ENCODE measurements around the gene OSBP2.

GRCh38 chr22:30754971-30755758 lies 60.5 kb downstream of the OSBP2 start:
- TF ChIP-seq POLR2A (IDR thresholded peaks at IDR 0.05) (no peak), CTCF (IDR thresholded peaks at IDR 0.05) (peak; percentile 54 to 71 (median 64))

All from right lobe of liver (tissue), 4 donors.